ENCODE measurements around the gene SIX5. TPM values are rescaled to one million over a fixed set of nuclear protein-coding genes. Genes with fewer than 3 reads are reported as not detected.

Gene SIX5
- total and polyA plus RNA-seq, 4 donors, result 2.7 to 9.9 (median 4.4) TPM

DNA sequence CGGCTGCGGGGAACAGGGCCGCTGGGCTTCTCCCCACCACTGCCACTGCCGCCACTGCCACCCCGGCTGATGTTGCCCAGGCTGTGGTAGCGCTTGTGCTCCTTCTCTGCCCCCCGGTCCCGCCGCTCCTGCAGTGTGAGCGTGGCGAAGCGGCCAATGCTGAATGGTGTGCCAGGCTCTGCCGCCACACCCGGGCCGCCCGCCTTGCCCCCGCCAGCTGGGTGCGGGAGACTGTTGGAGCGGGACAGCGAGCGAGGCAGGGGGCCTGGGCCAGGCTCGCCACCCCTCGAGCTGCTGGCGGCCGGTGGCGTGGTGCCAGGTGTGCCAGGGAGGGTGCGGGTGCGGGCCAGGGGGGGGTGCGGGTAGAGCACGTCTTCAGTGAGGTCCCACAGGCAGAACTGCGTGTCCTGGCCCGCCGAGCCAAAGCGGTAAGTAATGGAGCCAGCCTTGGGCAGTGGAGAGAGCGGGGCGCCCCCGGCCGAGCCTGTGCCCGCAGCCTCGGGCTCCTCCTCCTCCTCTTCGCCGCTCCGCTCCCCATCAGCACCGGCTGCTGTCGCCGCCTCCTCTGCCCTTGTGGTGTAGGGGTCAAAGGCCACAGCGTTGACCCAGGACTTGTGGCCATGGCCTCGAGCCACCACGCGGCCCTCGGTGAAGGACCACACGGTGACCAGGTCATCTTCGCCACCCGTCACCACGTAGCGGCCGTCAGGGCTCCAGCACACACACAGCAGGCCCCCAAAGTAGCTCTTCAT, 16.9 kb upstream of the SIX5 start:
- TF ChIP-seq RXRA (IDR thresholded peaks at IDR 0.05) (no peak), YY1 (IDR thresholded peaks at IDR 0.05) (no peak), GABPA (IDR thresholded peaks at IDR 0.05 in 1 of 2, conservative IDR thresholded peaks at IDR 0.05 in 1 of 2) (no peak), FOXA1 (IDR thresholded peaks at IDR 0.05) (no peak), NR2F2 (IDR thresholded peaks at IDR 0.05) (no peak), SP1 (IDR thresholded peaks at IDR 0.05) (no peak), FOXA2 (IDR thresholded peaks at IDR 0.05) (no peak), HNF4A (conservative IDR thresholded peaks at IDR 0.05) (no peak), HNF4G (IDR thresholded peaks at IDR 0.05) (no peak)
- TF ChIP-seq, protein P1, sequence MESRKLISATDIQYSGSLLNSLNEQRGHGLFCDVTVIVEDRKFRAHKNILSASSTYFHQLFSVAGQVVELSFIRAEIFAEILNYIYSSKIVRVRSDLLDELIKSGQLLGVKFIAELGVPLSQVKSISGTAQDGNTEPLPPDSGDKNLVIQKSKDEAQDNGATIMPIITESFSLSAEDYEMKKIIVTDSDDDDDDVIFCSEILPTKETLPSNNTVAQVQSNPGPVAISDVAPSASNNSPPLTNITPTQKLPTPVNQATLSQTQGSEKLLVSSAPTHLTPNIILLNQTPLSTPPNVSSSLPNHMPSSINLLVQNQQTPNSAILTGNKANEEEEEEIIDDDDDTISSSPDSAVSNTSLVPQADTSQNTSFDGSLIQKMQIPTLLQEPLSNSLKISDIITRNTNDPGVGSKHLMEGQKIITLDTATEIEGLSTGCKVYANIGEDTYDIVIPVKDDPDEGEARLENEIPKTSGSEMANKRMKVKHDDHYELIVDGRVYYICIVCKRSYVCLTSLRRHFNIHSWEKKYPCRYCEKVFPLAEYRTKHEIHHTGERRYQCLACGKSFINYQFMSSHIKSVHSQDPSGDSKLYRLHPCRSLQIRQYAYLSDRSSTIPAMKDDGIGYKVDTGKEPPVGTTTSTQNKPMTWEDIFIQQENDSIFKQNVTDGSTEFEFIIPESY (IDR thresholded peaks at IDR 0.05), result no peak
- WGBS, result 95% methylated on average over 57 of the region's 57 CpGs
- Histone ChIP-seq H3K4me3 (ENCODE audit: low read depth in 1 of 3, low read length in 3 of 3) (no peak overlapping the region), H3K27me3 (ENCODE audit: control insufficient read depth in 4 of 4, insufficient read depth in 4 of 4, low read length in 3 of 4) (no peaks in the 10 kb centered on the region), H3K9me3 (ENCODE audit: control insufficient read depth in 4 of 4, low read length in 3 of 4) (no peaks in the 10 kb centered on the region), H3K9ac (ENCODE audit: low read depth in 1 of 2, low read length in 2 of 2) (no peak overlapping the region), H3K27ac (ENCODE audit: low read depth in 1 of 2, low read length in 2 of 2) (no peak overlapping the region), H3K4me1 (ENCODE audit: control insufficient read depth in 4 of 4, insufficient read depth in 4 of 4, low read length in 3 of 4) (peaks cover 0 to 4% (median 2%) of the 10 kb centered on the region in 4 donors), H3K36me3 (ENCODE audit: control insufficient read depth in 4 of 4, insufficient read depth in 3 of 4, low read depth in 1 of 4, low read length in 3 of 4) (peaks cover 0 to 29% (median 7%) of the 10 kb centered on the region in 4 donors)
- DNase-seq (ENCODE audit: low spot score), result no peak

DNA sequence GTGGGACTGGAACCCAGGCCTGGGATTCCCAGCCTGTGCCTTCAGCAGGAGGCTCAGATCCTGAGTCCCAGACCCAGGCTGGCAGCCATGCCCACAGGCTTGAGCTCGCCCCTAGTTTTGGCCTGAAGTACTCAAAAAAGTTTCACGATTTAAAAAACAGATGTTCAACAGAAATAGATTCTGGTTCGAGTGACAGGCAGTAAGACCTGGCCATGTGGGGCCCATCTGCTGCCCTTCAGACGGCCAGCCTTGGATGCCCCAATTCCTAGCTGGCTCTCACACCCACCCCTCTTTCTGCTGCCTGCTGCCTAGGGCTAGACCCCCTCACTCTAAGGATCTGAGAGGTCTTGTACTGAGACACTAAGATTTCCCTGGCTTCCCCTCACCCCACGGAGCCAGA, 16.0 kb upstream of the SIX5 start:
- H3K9me3 ChIP-seq (ENCODE audit: control insufficient read depth in 4 of 4, low read length in 3 of 4), result no peaks in the 10 kb centered on the region
- peaks cover 0 to 4% (median 2%) of the 10 kb centered on the region in 4 donors for H3K4me1 ChIP-seq (ENCODE audit: control insufficient read depth in 4 of 4, insufficient read depth in 4 of 4, low read length in 3 of 4)
- no peak overlapping the region for H3K27ac ChIP-seq (ENCODE audit: low read depth in 1 of 2, low read length in 2 of 2)
- WGBS, result 88% methylated on average over 5 of the region's 5 CpGs
- no peaks in the 10 kb centered on the region for H3K27me3 ChIP-seq (ENCODE audit: control insufficient read depth in 4 of 4, insufficient read depth in 4 of 4, low read length in 3 of 4)
- no peak overlapping the region for H3K9ac ChIP-seq (ENCODE audit: low read depth in 1 of 2, low read length in 2 of 2)
- peaks cover 0 to 29% (median 7%) of the 10 kb centered on the region in 4 donors for H3K36me3 ChIP-seq (ENCODE audit: control insufficient read depth in 4 of 4, insufficient read depth in 3 of 4, low read depth in 1 of 4, low read length in 3 of 4)
- H3K4me3 ChIP-seq (ENCODE audit: low read depth in 1 of 3, low read length in 3 of 3), result no peak overlapping the region
- TF ChIP-seq, protein P2, sequence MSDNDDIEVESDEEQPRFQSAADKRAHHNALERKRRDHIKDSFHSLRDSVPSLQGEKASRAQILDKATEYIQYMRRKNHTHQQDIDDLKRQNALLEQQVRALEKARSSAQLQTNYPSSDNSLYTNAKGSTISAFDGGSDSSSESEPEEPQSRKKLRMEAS (IDR thresholded peaks at IDR 0.05), result no peak
- TF ChIP-seq FOXA2 (IDR thresholded peaks at IDR 0.05) (no peak), RAD21 (IDR thresholded peaks at IDR 0.05) (no peak), RXRA (IDR thresholded peaks at IDR 0.05) (no peak)
- TF ChIP-seq, protein P1 (IDR thresholded peaks at IDR 0.05), result no peak
- TF ChIP-seq, protein P3, sequence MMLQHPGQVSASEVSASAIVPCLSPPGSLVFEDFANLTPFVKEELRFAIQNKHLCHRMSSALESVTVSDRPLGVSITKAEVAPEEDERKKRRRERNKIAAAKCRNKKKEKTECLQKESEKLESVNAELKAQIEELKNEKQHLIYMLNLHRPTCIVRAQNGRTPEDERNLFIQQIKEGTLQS (IDR thresholded peaks at IDR 0.05), result no peak
- DNase-seq (ENCODE audit: low spot score), result no peak

DNA sequence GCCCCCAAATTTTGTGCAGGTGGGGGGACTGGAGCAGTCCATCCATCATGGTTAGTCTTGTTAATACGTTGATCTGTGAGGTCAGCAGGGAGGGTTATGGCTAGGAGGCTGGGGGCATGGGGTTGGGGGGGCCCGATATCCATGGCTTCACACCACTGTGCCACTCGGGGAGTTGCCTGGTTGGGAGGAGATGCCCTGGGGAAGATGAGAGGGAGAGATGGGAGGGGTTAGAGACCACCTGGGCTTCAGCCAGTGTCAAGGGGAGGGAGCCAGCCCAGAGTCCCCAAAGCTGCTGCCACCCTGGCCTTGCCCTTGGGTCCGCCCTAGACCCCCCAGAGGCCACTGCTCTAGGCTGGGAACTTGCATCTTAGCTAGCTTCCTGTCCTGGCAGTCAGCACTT, 15.0 kb upstream of the SIX5 start:
- Histone ChIP-seq H3K9ac (ENCODE audit: low read depth in 1 of 2, low read length in 2 of 2) (no peak overlapping the region), H3K4me3 (ENCODE audit: low read depth in 1 of 3, low read length in 3 of 3) (no peak overlapping the region), H3K27ac (ENCODE audit: low read depth in 1 of 2, low read length in 2 of 2) (no peak overlapping the region), H3K9me3 (ENCODE audit: control insufficient read depth in 4 of 4, low read length in 3 of 4) (no peaks in the 10 kb centered on the region), H3K27me3 (ENCODE audit: control insufficient read depth in 4 of 4, insufficient read depth in 4 of 4, low read length in 3 of 4) (no peaks in the 10 kb centered on the region), H3K36me3 (ENCODE audit: control insufficient read depth in 4 of 4, insufficient read depth in 3 of 4, low read depth in 1 of 4, low read length in 3 of 4) (peaks cover 0 to 25% (median 6%) of the 10 kb centered on the region in 4 donors), H3K4me1 (ENCODE audit: control insufficient read depth in 4 of 4, insufficient read depth in 4 of 4, low read length in 3 of 4) (peaks cover 3 to 13% (median 5%) of the 10 kb centered on the region in 4 donors)
- no peak for DNase-seq (ENCODE audit: low spot score)
- no peak for TF ChIP-seq NR2F2 (IDR thresholded peaks at IDR 0.05)
- TF ChIP-seq GABPA (IDR thresholded peaks at IDR 0.05 in 1 of 2, conservative IDR thresholded peaks at IDR 0.05 in 1 of 2), result no peak
- TF ChIP-seq SP1 (IDR thresholded peaks at IDR 0.05), result no peak
- no peak for TF ChIP-seq FOXA1 (IDR thresholded peaks at IDR 0.05)
- TF ChIP-seq, protein P1 (IDR thresholded peaks at IDR 0.05), result no peak
- TF ChIP-seq, protein P2 (IDR thresholded peaks at IDR 0.05), result no peak
- WGBS, result 83% methylated on average over 4 of the region's 4 CpGs

Measured in liver (tissue), 9 donors.